HG03521 (cell line): ENCODE data around the gene PPIP5K2.
A peak's percentile ranks its signal among the peaks of the same experiment; 100 is the strongest.
"Not testable (repeated sequence)": the region's sequence is repeated elsewhere in the genome, so short reads cannot be mapped to it uniquely, and the experiment has no call there.

Experiments
- ATAC-seq: cut with Tn5 transposase; IDR thresholded peaks from one replicate; pipeline ENCODE4 v1.9.1; 2021; ENCODE audit warnings: mild to moderate bottlenecking, moderate library complexity; ENCODE audit not compliant: unreplicated experiment

PPIP5K2 gene

GRCh38 chr5:103119765-103120606 lies at the start of gene PPIP5K2, which contains the start of gene GIN1:
Gene PPIP5K2 (plus strand): TSS chr5:103120301. CDS start chr5:103129590, 9,289 bp downstream.
Gene GIN1 (minus strand): TSS chr5:103120138. CDS start chr5:103108707, 11,431 bp downstream.
- peak; percentile 91 for ATAC-seq

DNA sequence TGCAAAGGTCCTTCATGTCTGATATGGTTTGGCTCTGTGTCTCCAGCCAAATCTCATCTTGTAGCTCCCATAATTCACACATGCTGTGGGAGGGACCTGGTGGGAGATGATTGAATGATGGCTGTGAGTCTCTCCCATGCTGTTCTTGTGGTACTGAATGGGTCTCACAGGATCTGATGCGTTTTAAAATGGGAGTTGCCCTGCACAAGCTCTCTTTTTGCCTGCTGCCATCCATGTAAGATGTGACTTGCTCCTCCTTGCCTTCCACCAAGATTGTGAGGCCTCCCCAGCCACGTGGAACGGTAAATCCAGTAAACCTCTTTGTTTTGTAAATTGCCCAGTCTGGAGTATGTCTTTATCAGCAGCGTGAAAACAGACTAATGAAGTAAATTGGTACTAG lies 46.6 kb upstream of the PPIP5K2 start:
- ATAC-seq = not testable (repeated sequence)

DNA sequence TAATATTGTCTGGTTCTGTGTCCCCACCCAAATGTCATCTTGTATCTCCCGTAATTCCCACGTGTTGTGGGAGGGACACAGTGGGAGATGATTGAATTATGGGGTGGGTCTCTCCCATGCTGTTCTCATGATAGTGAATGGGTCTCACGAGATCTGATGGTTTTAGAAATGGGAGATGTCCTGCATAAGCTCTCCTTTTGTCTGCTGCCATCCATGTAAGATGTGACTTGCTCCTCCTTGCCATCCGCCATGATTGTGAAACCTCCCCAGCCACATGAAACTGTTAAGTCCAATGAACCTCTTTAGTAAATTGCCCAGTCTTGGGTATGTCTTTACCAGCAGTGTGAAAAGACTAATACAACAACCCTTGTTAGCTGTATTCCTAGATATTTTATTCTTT lies 44.7 kb upstream of the PPIP5K2 start:
- no peak for ATAC-seq

- no peak for ATAC-seq
These were observed 40.3 kb upstream of the PPIP5K2 start for GRCh38 chr5:103079796-103080195.

GRCh38 chr5:103086547-103086946 lies 33.6 kb upstream of the PPIP5K2 start:
- ATAC-seq = no peak

GRCh38 chr5:103089272-103089671 lies 30.8 kb upstream of the PPIP5K2 start:
- ATAC-seq = no peak

- ATAC-seq = no peak
These were observed 29.3 kb upstream of the PPIP5K2 start for GRCh38 chr5:103090791-103091190.

DNA sequence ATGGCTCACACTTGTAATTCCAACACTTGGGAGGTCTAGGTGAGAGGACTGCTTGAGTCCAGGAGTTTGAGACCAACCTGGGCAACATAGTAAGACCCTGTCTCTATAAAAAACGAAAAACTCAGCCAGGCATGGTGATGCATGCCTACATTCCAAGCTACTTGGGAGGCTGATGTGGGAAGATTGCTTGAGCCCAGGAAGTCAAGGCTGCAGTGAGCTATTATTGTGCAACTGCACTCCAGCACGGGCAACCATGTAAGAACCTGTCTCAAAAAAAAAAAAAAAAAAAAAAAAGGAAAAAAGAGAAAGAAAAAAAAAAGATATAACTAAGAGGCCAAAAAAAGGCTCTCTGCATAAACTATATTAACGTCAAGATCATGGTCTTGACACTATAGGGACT lies 27.4 kb upstream of the PPIP5K2 start:
- no peak for ATAC-seq

- ATAC-seq = no peak
These were observed 26.4 kb upstream of the PPIP5K2 start for GRCh38 chr5:103093727-103094126.

DNA sequence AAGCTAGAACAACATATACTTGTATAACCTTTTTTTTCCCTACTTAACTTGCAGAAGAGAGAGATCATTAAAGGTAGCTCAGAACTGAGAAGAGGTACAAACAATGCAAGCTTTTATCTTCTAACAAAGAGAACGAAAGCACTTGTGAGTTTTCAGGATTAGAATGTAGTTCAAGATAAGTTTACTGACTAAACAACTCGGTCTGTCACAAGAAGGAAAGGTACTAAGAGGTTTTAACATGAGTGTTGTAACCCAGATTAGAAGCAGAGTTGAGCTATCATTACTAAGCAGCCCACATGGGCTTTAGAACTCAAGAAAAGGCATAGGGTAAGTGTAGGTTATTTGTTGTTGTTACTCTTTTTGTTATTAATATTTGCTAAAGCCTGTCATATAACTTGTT lies 25.4 kb upstream of the PPIP5K2 start:
- ATAC-seq = no peak

DNA sequence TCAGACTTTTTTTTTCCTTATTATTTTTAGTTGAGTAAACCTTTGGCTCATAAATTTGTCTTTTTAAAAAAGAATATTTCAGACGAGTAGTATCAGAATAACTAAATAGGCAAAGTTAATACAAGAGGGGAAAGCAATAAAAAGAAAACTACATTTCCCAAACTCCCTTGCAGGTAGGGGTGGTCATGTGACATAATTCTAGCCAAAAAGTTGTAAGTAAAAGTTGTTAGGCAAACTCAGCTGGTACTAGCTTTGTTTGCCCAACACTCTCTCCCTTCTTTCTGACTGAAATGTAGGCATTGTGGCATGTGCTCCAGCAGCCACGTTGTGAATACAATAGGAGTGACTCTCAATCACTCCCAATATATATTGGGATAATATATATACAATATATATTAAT lies 21.1 kb upstream of the PPIP5K2 start:
- ATAC-seq = no peak

- ATAC-seq = no peak
These were observed 18.9 kb upstream of the PPIP5K2 start for GRCh38 chr5:103101079-103101750.

GRCh38 chr5:103102234-103102633 lies 17.9 kb upstream of the PPIP5K2 start:
- no peak for ATAC-seq

DNA sequence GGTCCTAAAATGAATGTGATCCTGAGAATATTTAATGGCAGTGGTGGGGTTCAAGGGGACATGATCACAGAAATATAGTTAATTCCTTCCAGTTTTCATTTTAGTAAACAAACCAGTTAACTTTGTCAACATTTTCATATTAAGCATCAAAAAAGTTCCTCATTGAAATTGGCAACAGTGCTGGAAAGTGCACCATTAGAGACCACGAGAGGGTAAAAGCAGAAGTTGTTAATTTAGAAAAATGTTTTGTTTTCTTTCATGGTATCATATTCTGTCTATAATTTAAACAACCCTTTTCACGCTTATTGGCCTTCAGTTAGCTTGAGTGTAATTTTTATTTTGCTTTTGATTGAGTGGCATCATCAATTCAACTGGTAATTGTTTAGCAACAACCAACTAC lies 12.0 kb upstream of the PPIP5K2 start:
- no peak for ATAC-seq

- ATAC-seq = no peak
These were observed 10.8 kb upstream of the PPIP5K2 start for GRCh38 chr5:103109277-103109676.

- ATAC-seq = no peak
These were observed 9.7 kb upstream of the PPIP5K2 start for GRCh38 chr5:103110403-103110802.

GRCh38 chr5:103111468-103111867 lies 8.6 kb upstream of the PPIP5K2 start:
- ATAC-seq = no peak

- ATAC-seq = no peak
These were observed 7.2 kb upstream of the PPIP5K2 start for GRCh38 chr5:103112910-103113309.

- ATAC-seq = no peak
These were observed 5.7 kb upstream of the PPIP5K2 start for GRCh38 chr5:103114440-103114839.

- ATAC-seq = no peak
These were observed 2.6 kb upstream of the PPIP5K2 start for GRCh38 chr5:103117471-103117991.

DNA sequence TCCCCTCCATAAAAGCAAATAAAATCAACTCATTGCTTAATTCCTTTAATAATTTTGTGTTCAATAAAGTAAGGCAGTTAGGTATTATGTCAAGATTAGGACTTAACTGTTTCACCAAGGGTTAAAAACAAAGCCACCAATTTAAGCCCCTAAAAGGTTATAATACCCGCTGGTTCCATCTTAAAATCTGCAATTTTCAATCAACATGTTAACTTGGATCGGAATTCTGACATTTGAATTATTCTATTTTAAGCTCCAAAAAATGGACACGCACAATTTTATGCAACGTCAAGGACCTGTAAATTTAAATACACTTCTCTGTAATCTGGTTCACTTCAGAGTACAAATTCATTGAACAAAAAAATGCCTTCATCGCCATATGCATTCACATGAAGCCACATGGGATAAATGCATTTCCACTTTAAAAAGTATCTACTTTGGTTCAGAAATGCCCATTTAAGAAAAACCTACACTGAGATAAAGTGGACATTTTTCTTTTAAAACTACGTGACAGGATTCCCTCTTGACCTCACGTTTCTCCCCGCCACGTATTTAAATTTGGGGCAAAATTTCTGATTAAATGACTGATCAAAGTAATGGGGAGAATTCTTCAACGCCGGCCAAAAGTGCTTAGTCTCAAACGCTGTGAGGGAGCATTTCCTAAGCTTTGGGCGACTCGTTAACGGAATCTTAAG lies 884 bp upstream of the PPIP5K2 start:
- ATAC-seq = no peak
